HepG2 (cell line): ENCODE measurements around the gene CMIP. TPM values are rescaled to one million over a fixed set of nuclear protein-coding genes. Genes with fewer than 3 reads are reported as not detected.

ENCODE experiments used
- BORCS8-MEF2B ChIP-seq: sonication (generic); formaldehyde crosslinking; IDR thresholded peaks from 2 replicates; pipeline ENCODE4 v1.8.0; 2022; ENCODE audit warnings: mild to moderate bottlenecking, missing genetic modification reagents
- DNMT3B ChIP-seq: conservative IDR thresholded peaks from 2 replicates; pipeline ENCODE4 v1.6.1; 2016; ENCODE audit warnings: missing biosample characterization, control low read depth
- EEA1 ChIP-seq: sonication (generic); formaldehyde crosslinking; IDR thresholded peaks from 2 replicates; pipeline ENCODE4 v1.5.1; 2020; ENCODE audit warnings: mild to moderate bottlenecking, missing genetic modification reagents, borderline replicate concordance
- ERF ChIP-seq: IDR thresholded peaks from 2 replicates; pipeline ENCODE4 v1.6.1; 2018; ENCODE audit warnings: missing biosample characterization, missing genetic modification reagents
- FLYWCH1 ChIP-seq: sonication (generic); formaldehyde crosslinking; IDR thresholded peaks from 2 replicates; pipeline ENCODE4 v1.8.1; 2023; ENCODE audit warnings: mild to moderate bottlenecking, missing genetic modification reagents
- HOMEZ ChIP-seq: IDR thresholded peaks from 2 replicates; pipeline ENCODE4 v1.6.1; 2016; ENCODE audit warnings: low read depth
- POLR2G ChIP-seq: fragments of 200-400 bp; formaldehyde crosslinking; IDR thresholded peaks from 2 replicates; pipeline ENCODE4 v1.6.1; 2018; ENCODE audit warnings: mild to moderate bottlenecking, low read depth, low read length, moderate library complexity
- REST ChIP-seq, 2 experiments: IDR thresholded peaks; 2 replicates each; pipeline ENCODE4 v1.6.1; 2011 to 2012; ENCODE audit warnings: low read length in 2 of 2, borderline replicate concordance in 1 of 2, low read depth in 1 of 2, mild to moderate bottlenecking in 1 of 2, moderate library complexity in 1 of 2
- SALL2 ChIP-seq: sonication (generic); formaldehyde crosslinking; IDR thresholded peaks from 2 replicates; pipeline ENCODE4 v1.8.1; 2023; ENCODE audit warnings: mild to moderate bottlenecking, missing genetic modification reagents, inconsistent platforms
- SMC3 ChIP-seq: IDR thresholded peaks from 2 replicates; pipeline ENCODE4 v1.6.1; 2011; ENCODE audit warnings: low read length, improper control_type of control experiment
- STAT5B ChIP-seq: sonication (generic); formaldehyde crosslinking; IDR thresholded peaks from 2 replicates; pipeline ENCODE4 v1.4.0; 2020; ENCODE audit warnings: missing genetic modification reagents
- ZBTB34 ChIP-seq: sonication (generic); formaldehyde crosslinking; IDR thresholded peaks from 2 replicates; pipeline ENCODE4 v1.8.0; 2022; ENCODE audit warnings: mild to moderate bottlenecking, missing genetic modification reagents
- ZFP1 ChIP-seq: IDR thresholded peaks from 2 replicates; pipeline ENCODE4 v1.6.1; 2016
- ZFY ChIP-seq: sonication (generic); formaldehyde crosslinking; IDR thresholded peaks from 2 replicates; pipeline ENCODE4 v1.4.0; 2020; ENCODE audit warnings: missing genetic modification reagents
- ZNF350 ChIP-seq: sonication (generic); formaldehyde crosslinking; IDR thresholded peaks from 2 replicates; pipeline ENCODE4 v1.4.0; 2020; ENCODE audit warnings: mild to moderate bottlenecking, low read depth, missing genetic modification reagents, borderline replicate concordance
- ZNF614 ChIP-seq: IDR thresholded peaks from 2 replicates; pipeline ENCODE4 v1.6.1; 2018; ENCODE audit warnings: missing biosample characterization, missing genetic modification reagents, inconsistent platforms, borderline replicate concordance
- ZNF770 ChIP-seq: sonication (generic); formaldehyde crosslinking; IDR thresholded peaks from 2 replicates; pipeline ENCODE4 v1.5.0; 2020; ENCODE audit warnings: mild to moderate bottlenecking, missing genetic modification reagents
- polyA plus RNA-seq, 8 experiments: library from polyadenylated mRNA; depleted of rRNA in 3 of 8; stranded (reverse) in 7 of 8; unstranded in 1 of 8; fragments of >200 nt; fragmentation: Illumina TruSeq in 4 of 8; extraction: Trizol in 4 of 8; gene quantifications; 2 replicates each; pipeline versions ENCODE4 v1.2.1 to v1.2.3, GENCODE V29; 2011 to 2016; ENCODE audit warnings: low read depth in 4 of 8, missing spikeins in 1 of 8, mixed read lengths in 1 of 8; ENCODE audit not compliant: insufficient read depth in 1 of 8
- total RNA-seq, 5 experiments: library from RNA; depleted of rRNA; stranded (reverse); fragments of >200 nt; fragmentation: Illumina TruSeq; extraction: Trizol; gene quantifications; 2 replicates each; pipeline ENCODE4 v1.2.3, GENCODE V29; 2016; ENCODE audit warnings: low read depth in 1 of 5
- TF ChIP-seq, protein P1 (sequence below): sonication (generic); formaldehyde crosslinking; IDR thresholded peaks from 2 replicates; pipeline ENCODE4 v1.8.0; 2022; ENCODE audit warnings: missing genetic modification reagents, mild to moderate bottlenecking, inconsistent platforms, borderline replicate concordance

CMIP gene
- total and polyA plus RNA-seq, 2 of the 13 experiments (the other 11 are each of a cell fraction or from before 2014, with no cell fraction given): 10.9 to 18.1 TPM

DNA sequence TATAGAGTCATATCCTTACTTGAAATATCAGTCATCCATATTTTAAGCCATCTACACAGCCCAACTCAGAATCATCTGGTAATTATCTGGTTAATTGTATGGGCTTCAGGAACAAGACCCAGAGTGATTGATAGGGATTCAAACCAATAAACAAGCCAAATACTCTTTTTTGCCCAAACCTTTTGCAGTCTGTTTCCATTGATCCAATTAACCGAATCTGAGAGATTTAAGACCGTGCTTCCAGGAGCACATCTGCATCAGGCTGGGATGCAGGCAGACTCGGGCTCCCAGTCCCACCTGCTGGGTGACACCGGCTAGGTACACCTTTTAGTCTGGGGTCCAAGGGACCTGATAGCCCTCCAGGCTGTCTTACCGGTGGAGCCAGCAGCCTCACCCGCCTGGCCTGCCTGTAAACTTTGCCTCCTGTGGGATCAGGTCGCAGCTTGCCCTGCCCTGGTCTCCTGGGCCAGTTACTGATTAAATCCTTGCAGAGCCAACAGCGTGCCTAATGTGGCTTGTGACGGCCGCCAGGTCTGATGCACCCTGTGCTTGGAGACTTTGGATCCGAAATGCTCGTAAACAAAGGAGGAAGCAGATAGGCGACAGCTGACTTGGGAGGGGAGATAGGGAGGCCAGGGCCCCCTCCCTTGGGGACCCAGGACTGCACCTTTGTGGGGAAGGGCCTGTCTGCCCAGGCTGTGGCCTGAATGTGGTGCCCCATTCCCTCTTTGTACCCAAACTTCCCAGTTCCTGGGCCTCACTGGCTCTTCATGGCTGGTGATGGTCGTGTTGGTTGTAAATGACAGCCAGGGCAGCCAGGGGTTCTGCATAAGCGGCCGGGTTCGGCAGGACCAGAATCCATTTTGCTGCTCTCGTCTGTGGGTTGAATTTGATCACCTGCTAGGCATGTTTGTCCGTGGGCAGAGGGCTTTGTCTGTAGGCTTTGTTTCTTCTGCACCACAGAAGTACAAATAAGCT is 3.8 kb downstream of the CMIP start (continued):
- TF ChIP-seq, protein P1, sequence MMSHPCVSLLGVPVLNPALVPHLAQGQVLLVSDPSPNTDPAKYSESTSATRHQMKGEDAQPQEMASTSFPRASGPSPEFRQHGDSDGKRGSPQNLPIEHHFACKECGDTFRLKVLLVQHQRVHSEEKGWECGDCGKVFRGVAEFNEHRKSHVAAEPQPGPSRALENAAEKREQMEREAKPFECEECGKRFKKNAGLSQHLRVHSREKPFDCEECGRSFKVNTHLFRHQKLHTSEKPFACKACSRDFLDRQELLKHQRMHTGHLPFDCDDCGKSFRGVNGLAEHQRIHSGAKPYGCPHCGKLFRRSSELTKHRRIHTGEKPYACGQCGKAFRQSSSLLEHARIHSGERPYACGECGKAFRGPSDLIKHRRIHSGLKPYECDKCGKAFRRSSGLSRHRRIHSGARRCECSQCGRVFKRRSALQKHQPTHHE (CRISPR knock-in tag): no peak
- TF ChIP-seq STAT5B (CRISPR knock-in tag) (0 out of 2 replicates have a peak, but pooled peaks have one; percentile 67), SMC3 (peak; percentile 30), ERF (CRISPR knock-in tag) (peak; percentile 96), ZNF614 (CRISPR knock-in tag) (peak; percentile 98; the same call in 1 of the 2 replicates), FLYWCH1 (0 out of 2 replicates have a peak, but pooled peaks have one; percentile 11), HOMEZ (CRISPR knock-in tag) (peak; percentile 80), REST (IDR thresholded peaks at IDR 0.05; ENCODE audit: borderline replicate concordance in 1 of 2, low read depth in 1 of 2, low read length in 2 of 2) (peak in 1 of 2 experiments; percentile 66; a peak in 2 of 4 replicates), BORCS8-MEF2B (peak; percentile 90), ZNF350 (peak; percentile 95), ZNF770 (peak; percentile 76), ZFY (CRISPR knock-in tag) (peak; percentile 68), ZFP1 (CRISPR knock-in tag) (peak; percentile 90; the same call in 1 of the 2 replicates), ZBTB34 (CRISPR knock-in tag) (peak; percentile 59), POLR2G (peak; percentile 96), DNMT3B (CRISPR knock-in tag) (no peak), EEA1 (CRISPR knock-in tag) (peak; percentile 51; the same call in 1 of the 2 replicates), SALL2 (CRISPR knock-in tag) (peak; percentile 61; the same call in 1 of the 2 replicates)
